MM.1S (cell line): ENCODE data around the gene SNORC.

Experiments used
- DNase-seq: peaks from one replicate; pipeline ENCODE4 v3.0.0-alpha.2; 2015
- H2AFZ ChIP-seq: fragments of 300-600 bp; sonication (generic); 2 replicates; pipeline ENCODE4 v1.6.0; 2016; ENCODE audit warnings: antibody characterized with exemption, low read length
- H3F3A ChIP-seq: fragments of 300-600 bp; sonication (generic); 2 replicates; pipeline ENCODE4 v1.6.1; 2016; ENCODE audit warnings: mild to moderate bottlenecking, antibody characterized with exemption, low read length, moderate library complexity, mixed read lengths; ENCODE audit not compliant: insufficient read depth
- H3K27ac ChIP-seq: fragments of 300-600 bp; sonication (generic); 2 replicates; pipeline ENCODE4 v1.5.1; 2016; ENCODE audit warnings: mild to moderate bottlenecking, low read length
- H3K27me3 ChIP-seq: fragments of 300-600 bp; sonication (generic); replicated peaks from 2 replicates; pipeline ENCODE4 v1.6.0; 2016; ENCODE audit warnings: low read length; ENCODE audit not compliant: insufficient read depth
- H3K36me3 ChIP-seq: fragments of 300-600 bp; sonication (generic); replicated peaks from 2 replicates; pipeline ENCODE4 v1.6.1; 2016; ENCODE audit warnings: mild to moderate bottlenecking, low read length, mixed read lengths; ENCODE audit not compliant: insufficient read depth
- H3K4me1 ChIP-seq: fragments of 300-600 bp; sonication (generic); 2 replicates; pipeline ENCODE4 v1.6.1; 2016; ENCODE audit warnings: low read length, mixed read lengths
- H3K4me2 ChIP-seq: fragments of 300-600 bp; sonication (generic); 2 replicates; pipeline ENCODE4 v1.6.0; 2016; ENCODE audit warnings: low read depth, low read length
- H3K4me3 ChIP-seq: fragments of 300-600 bp; sonication (generic); 2 replicates; pipeline ENCODE4 v1.5.1; 2016; ENCODE audit warnings: low read length, mixed read lengths
- H3K79me2 ChIP-seq: fragments of 300-600 bp; sonication (generic); 2 replicates; pipeline ENCODE4 v1.6.1; 2016; ENCODE audit warnings: mixed run types, low read length, mixed read lengths
- H3K9ac ChIP-seq: fragments of 300-600 bp; sonication (generic); 2 replicates; pipeline ENCODE4 v1.6.1; 2016; ENCODE audit warnings: low read length, mixed read lengths
- H3K9me2 ChIP-seq: fragments of 300-600 bp; sonication (generic); replicated peaks from 2 replicates; pipeline ENCODE4 v1.6.1; 2016; ENCODE audit warnings: mild to moderate bottlenecking, low read length, mixed read lengths; ENCODE audit not compliant: insufficient read depth
- H3K9me3 ChIP-seq: fragments of 300-600 bp; sonication (generic); replicated peaks from 2 replicates; pipeline ENCODE4 v1.6.1; 2016; ENCODE audit warnings: mild to moderate bottlenecking, low read length, mixed read lengths; ENCODE audit not compliant: insufficient read depth
- H4K20me1 ChIP-seq: fragments of 300-600 bp; sonication (generic); 2 replicates; pipeline ENCODE4 v1.6.1; 2016; ENCODE audit warnings: mild to moderate bottlenecking, low read length, moderate library complexity, mixed read lengths; ENCODE audit not compliant: insufficient read depth
- EZH2 ChIP-seq: fragments of 300-600 bp; sonication (generic); optimal IDR thresholded peaks from 2 replicates; pipeline ENCODE3; 2017; ENCODE audit warnings: low read depth, mild to moderate bottlenecking, antibody characterized with exemption, low read length, mixed read lengths
- EZH2phosphoT487 ChIP-seq: fragments of 300-600 bp; sonication (generic); IDR thresholded peaks from 2 replicates; pipeline ENCODE4 v1.6.1; 2018; ENCODE audit warnings: antibody characterized with exemption, low read length
- TF ChIP-seq, protein P1 (sequence below): fragments of 300-600 bp; sonication (generic); IDR thresholded peaks from 2 replicates; pipeline ENCODE4 v1.5.1; 2016; ENCODE audit warnings: antibody characterized with exemption, low read length, mixed read lengths

Gene SNORC

DNA sequence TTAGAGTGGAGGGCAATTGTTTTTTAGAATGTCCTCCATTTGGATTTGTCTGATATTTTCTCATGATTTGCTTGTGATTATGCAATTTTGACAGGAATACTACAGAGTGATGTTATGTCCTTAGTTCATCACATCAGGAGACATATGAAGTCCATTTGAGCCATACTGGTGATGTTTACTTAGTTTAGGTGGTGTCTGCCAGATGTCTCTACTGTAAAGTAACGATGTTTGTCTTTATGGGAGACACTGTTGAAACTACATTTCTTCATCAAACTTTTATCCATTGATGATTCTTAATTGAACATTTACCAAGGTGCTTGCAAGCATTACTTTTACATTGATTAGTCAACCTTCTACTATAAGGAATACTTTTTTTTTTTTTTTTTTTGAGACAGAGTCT is 4.9 kb upstream of the SNORC start:
- Histone ChIP-seq H3K4me1 (no peaks in the 10 kb centered on the region), H2AFZ (no peak overlapping the region), H3K36me3 (no peaks in the 10 kb centered on the region), H3K9me2 (no peaks in the 10 kb centered on the region), H3K4me3 (no peak overlapping the region), H3K9me3 (no peaks in the 10 kb centered on the region), H3K27ac (no peak overlapping the region), H3K4me2 (no peak overlapping the region), H3F3A (no peaks in the 10 kb centered on the region), H4K20me1 (no peaks in the 10 kb centered on the region), H3K9ac (no peak overlapping the region), H3K27me3 (no peaks in the 10 kb centered on the region), H3K79me2 (no peaks in the 10 kb centered on the region)
- DNase-seq: no peak
- TF ChIP-seq EZH2 (no peak), EZH2phosphoT487 (no peak)
- TF ChIP-seq, protein P1, sequence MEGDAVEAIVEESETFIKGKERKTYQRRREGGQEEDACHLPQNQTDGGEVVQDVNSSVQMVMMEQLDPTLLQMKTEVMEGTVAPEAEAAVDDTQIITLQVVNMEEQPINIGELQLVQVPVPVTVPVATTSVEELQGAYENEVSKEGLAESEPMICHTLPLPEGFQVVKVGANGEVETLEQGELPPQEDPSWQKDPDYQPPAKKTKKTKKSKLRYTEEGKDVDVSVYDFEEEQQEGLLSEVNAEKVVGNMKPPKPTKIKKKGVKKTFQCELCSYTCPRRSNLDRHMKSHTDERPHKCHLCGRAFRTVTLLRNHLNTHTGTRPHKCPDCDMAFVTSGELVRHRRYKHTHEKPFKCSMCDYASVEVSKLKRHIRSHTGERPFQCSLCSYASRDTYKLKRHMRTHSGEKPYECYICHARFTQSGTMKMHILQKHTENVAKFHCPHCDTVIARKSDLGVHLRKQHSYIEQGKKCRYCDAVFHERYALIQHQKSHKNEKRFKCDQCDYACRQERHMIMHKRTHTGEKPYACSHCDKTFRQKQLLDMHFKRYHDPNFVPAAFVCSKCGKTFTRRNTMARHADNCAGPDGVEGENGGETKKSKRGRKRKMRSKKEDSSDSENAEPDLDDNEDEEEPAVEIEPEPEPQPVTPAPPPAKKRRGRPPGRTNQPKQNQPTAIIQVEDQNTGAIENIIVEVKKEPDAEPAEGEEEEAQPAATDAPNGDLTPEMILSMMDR: no peak

DNA sequence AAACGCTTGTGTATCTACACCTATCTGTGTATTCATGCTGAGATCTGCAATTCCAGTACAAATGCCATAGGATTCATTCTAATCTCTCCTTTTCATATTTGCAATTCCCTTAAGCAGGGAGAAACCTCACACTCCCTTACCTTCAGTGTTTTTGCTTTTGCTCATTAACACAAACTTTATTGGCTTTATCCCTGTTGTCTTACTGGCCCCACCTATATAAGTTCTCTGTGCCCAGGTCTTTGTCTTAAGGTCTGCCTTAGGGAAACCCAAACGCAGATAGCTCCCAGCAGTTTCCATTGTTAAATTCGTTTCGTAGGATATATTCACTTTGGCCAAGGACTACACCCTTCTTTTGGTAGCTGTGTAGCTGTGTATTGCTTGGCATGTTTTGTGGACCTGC is 4.0 kb upstream of the SNORC start:
- Histone ChIP-seq H4K20me1 (no peaks in the 10 kb centered on the region), H3F3A (no peaks in the 10 kb centered on the region), H3K79me2 (no peaks in the 10 kb centered on the region), H3K27ac (no peak overlapping the region), H3K4me3 (no peak overlapping the region), H3K36me3 (no peaks in the 10 kb centered on the region), H3K9ac (no peak overlapping the region), H3K4me1 (no peaks in the 10 kb centered on the region), H2AFZ (no peak overlapping the region), H3K9me3 (no peaks in the 10 kb centered on the region), H3K27me3 (no peaks in the 10 kb centered on the region), H3K4me2 (no peak overlapping the region), H3K9me2 (no peaks in the 10 kb centered on the region)
- DNase-seq: no peak
- TF ChIP-seq, protein P1: no peak
- TF ChIP-seq EZH2phosphoT487 (no peak), EZH2 (no peak)

DNA sequence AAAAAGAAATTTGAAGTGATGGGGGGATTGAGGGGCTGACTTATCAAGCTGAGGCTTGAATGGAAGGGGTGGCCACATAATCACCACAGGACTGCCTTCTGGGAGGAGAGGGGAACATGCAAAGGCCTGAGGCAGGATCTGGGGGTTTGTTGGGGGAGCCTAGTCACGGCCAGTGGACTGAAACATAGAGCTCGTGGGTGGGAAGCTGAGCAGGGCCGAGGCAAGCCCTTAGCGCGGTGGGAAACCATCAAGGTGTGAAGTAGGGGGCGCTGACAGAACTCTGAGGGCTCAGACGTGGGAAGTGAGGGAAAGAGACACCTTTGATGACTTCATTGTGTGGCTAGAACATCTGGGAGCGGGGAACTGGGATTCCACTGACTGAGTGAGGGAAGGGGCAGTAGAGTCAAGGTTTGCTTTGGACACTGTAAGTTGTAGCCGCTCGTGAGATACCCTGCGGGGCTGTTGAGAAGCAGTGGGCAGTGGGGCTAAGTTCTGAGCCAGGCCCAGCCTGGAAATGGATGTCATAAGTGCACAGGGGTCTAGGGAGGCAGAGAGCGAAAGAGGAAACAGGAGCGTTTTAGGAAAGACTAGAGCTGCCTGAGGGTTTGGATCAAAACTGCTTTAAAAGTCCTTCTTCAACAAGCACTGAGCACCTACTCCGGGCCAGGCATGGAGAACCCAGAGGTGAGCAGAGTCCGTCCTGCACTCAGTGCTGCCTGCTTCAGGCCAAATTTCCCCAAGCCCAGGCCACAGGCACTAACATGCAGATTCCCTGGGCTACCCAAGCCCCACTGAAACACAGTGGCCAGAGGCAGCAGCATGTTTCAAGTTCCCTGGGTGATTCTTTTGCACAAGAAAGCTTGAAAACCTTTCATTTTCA is 686 bp upstream of the SNORC start:
- DNase-seq: no peak
- Histone ChIP-seq H3K27ac (no peak overlapping the region), H3K79me2 (no peaks in the 10 kb centered on the region), H3K9ac (no peak overlapping the region), H3F3A (no peaks in the 10 kb centered on the region), H3K4me3 (no peak overlapping the region), H3K27me3 (no peaks in the 10 kb centered on the region), H3K9me3 (no peaks in the 10 kb centered on the region), H3K4me2 (no peak overlapping the region), H3K36me3 (no peaks in the 10 kb centered on the region), H3K4me1 (no peaks in the 10 kb centered on the region), H2AFZ (no peak overlapping the region), H4K20me1 (no peaks in the 10 kb centered on the region), H3K9me2 (no peaks in the 10 kb centered on the region)
- no peak for TF ChIP-seq EZH2
- TF ChIP-seq, protein P1: no peak
- no peak for TF ChIP-seq EZH2phosphoT487
